Daoy (cell line): ENCODE measurements around the gene CNN3. TPM values are rescaled to one million over a fixed set of nuclear protein-coding genes. Genes with fewer than 3 reads are reported as not detected.

Experiments used
- DNase-seq: peaks from one replicate; pipeline ENCODE4 v3.0.0-alpha.2; 2015; ENCODE audit warnings: low read depth
- total RNA-seq: library from RNA; depleted of rRNA; stranded (reverse); fragments of >200 nt; shearing (Covaris generic); gene quantifications from 2 replicates; pipeline ENCODE4 v1.2.3, GENCODE V29; 2014

Gene CNN3
- total RNA-seq, 1 experiment from 2014 or later: 447 TPM

GRCh38 chr1:94887603-94888171 is 39.2 kb downstream of the CNN3 start:
- no peak for DNase-seq

- no peak for DNase-seq
These were observed 39.8 kb downstream of the CNN3 start for GRCh38 chr1:94887106-94887505.

GRCh38 chr1:94886361-94886760 is 40.5 kb downstream of the CNN3 start:
- no peak for DNase-seq

- no peak for DNase-seq
These were observed 42.4 kb downstream of the CNN3 start for GRCh38 chr1:94884507-94884906.

- DNase-seq: peak; percentile 62
These were observed 42.8 kb downstream of the CNN3 start for GRCh38 chr1:94884106-94884505.

GRCh38 chr1:94883691-94884090 is 43.2 kb downstream of the CNN3 start:
- DNase-seq: peak; percentile 62

GRCh38 chr1:94878329-94878728 is 48.6 kb downstream of the CNN3 start:
- DNase-seq: no peak

- DNase-seq: peak; percentile 27
These were observed 50.5 kb downstream of the CNN3 start for GRCh38 chr1:94876362-94876761.

GRCh38 chr1:94875794-94876193 is 51.1 kb downstream of the CNN3 start:
- DNase-seq: no peak

GRCh38 chr1:94874423-94874822 is 52.5 kb downstream of the CNN3 start:
- no peak for DNase-seq

GRCh38 chr1:94873520-94874351 is 53.2 kb downstream of the CNN3 start:
- DNase-seq: no peak

GRCh38 chr1:94872771-94873495 is 54.0 kb downstream of the CNN3 start:
- DNase-seq: no peak

GRCh38 chr1:94871031-94871430 is 55.9 kb downstream of the CNN3 start:
- DNase-seq: no peak

GRCh38 chr1:94866164-94866807 is 60.6 kb downstream of the CNN3 start:
- peak; percentile 48 for DNase-seq

GRCh38 chr1:94865360-94865759 is 61.5 kb downstream of the CNN3 start:
- DNase-seq: peak; percentile 59

- DNase-seq: no peak
These were observed 62.1 kb downstream of the CNN3 start for GRCh38 chr1:94864821-94865220.

- peak; percentile 92 for DNase-seq
These were observed 63.0 kb downstream of the CNN3 start for GRCh38 chr1:94863919-94864318.

GRCh38 chr1:94863297-94863911 is 63.5 kb downstream of the CNN3 start:
- peak; percentile 45 for DNase-seq

GRCh38 chr1:94862718-94863117 is 64.2 kb downstream of the CNN3 start:
- peak; percentile 39 for DNase-seq

- no peak for DNase-seq
These were observed 67.7 kb downstream of the CNN3 start for GRCh38 chr1:94859174-94859573.

GRCh38 chr1:94858276-94858675 is 68.6 kb downstream of the CNN3 start:
- DNase-seq: peak; percentile 53

- DNase-seq: no peak
These were observed 70.0 kb downstream of the CNN3 start for GRCh38 chr1:94856868-94857267.
